Measurements from ENCODE around the gene LIPM. TPM values are rescaled to one million over a fixed set of nuclear protein-coding genes. Genes with fewer than 3 reads are reported as not detected.
A peak's percentile ranks its signal among the peaks of the same experiment; 100 is the strongest.
"Not testable (repeated sequence)": the region's sequence is repeated elsewhere in the genome, so short reads cannot be mapped to it uniquely, and the experiment has no call there.

The LIPM gene
- total and polyA plus RNA-seq, 8 donors: 0.14 TPM; not detected in 7

DNA sequence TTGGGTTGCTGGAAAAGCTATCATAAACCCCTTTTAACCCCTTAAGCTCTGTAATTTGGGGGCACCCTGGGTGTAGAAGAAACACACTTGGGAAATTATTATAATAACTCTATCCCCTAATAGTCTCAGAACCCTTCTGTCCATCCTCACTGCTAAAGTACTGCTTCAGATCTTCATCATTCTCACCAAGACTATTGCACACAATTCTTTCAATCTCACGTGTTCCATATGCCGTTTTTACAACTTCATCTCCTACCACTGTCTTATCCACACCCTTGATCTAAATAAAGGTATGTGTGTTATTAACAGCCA is 33.3 kb downstream of the LIPM start:
- TF ChIP-seq, protein P1, sequence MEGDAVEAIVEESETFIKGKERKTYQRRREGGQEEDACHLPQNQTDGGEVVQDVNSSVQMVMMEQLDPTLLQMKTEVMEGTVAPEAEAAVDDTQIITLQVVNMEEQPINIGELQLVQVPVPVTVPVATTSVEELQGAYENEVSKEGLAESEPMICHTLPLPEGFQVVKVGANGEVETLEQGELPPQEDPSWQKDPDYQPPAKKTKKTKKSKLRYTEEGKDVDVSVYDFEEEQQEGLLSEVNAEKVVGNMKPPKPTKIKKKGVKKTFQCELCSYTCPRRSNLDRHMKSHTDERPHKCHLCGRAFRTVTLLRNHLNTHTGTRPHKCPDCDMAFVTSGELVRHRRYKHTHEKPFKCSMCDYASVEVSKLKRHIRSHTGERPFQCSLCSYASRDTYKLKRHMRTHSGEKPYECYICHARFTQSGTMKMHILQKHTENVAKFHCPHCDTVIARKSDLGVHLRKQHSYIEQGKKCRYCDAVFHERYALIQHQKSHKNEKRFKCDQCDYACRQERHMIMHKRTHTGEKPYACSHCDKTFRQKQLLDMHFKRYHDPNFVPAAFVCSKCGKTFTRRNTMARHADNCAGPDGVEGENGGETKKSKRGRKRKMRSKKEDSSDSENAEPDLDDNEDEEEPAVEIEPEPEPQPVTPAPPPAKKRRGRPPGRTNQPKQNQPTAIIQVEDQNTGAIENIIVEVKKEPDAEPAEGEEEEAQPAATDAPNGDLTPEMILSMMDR (IDR thresholded peaks at IDR 0.05): no peak
- H3K9me3 ChIP-seq: no peaks in the 10 kb centered on the region
- peaks cover 0 to 6% of the 10 kb centered on the region in 2 donors for H3K36me3 ChIP-seq
- DNase-seq (no peak), ATAC-seq (peak; percentile 6)
- no peak overlapping the region for H3K4me3 ChIP-seq
- H3K4me1 ChIP-seq: peaks cover 2 to 44% of the 10 kb centered on the region in 2 donors
- no peaks in the 10 kb centered on the region for H3K27me3 ChIP-seq
- H3K27ac ChIP-seq: peak overlapping the region in 1 of 2 donors; percentile 61
- intact Hi-C loops (cut with DNase I): loop anchor here in 1 of 2 donors (5.0 kb wide), 1 partner anchor 96 kb away; no protein-coding TSS in a partner anchor

DNA sequence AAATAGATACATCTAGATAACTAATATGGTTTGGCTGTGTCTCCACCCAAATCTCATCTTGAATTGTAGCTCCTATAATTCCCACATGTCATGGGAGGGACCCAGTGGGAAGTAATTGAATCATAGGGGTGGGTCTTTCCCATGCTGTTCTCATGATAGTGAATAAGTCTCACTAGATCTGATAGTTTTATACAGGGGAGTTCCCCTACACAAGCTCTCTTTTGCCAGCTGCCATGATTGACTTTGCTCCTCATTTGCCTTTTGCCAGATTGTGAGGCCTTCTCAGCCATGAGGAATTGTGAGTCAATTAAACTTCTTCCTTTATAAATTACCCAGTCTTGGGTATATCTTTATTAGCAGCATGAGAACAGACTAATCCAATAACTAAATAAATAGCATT is 35.1 kb downstream of the LIPM start:
- not testable (repeated sequence) for H3K27me3 ChIP-seq, ATAC-seq, H3K9me3 ChIP-seq, H3K4me3 ChIP-seq, H3K36me3 ChIP-seq, DNase-seq, H3K27ac ChIP-seq
- intact Hi-C loops (cut with DNase I): loop anchor here in 1 of 2 donors (5.0 kb wide), 1 partner anchor 95 kb away; no protein-coding TSS in a partner anchor
- H3K4me1 ChIP-seq: peaks cover 2 to 49% of the 10 kb centered on the region in 2 donors

DNA sequence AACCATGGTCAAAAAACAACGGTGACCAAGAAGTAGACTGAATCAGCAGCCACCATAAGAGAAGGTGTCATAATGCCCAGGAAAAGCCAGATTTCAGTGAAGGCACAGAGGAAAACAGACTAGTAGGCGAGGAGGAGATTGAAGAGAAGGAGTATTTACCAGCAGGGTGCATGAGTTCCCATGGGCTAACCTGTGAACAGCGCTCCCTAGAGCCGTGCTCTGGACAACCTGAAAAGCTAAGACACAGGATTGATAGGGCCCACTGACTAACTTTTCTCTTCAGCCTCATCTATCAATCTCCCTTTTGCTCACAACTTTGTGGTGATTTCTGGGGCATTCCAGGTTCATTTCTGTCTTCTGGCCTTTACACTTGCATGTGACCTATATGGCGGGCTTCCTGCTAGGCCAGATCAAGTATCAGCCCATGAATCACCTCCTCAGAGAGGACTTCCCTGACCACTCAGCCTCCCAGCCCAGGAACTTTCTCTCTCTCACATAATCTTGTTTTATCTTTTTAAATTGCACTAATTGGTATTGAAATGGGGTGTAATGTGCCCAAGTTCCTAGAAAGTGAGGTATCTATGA is 36.3 kb downstream of the LIPM start:
- intact Hi-C loops (cut with DNase I): loop anchor here in 1 of 2 donors (5.0 kb wide), 1 partner anchor 93 kb away; no protein-coding TSS in a partner anchor

DNA sequence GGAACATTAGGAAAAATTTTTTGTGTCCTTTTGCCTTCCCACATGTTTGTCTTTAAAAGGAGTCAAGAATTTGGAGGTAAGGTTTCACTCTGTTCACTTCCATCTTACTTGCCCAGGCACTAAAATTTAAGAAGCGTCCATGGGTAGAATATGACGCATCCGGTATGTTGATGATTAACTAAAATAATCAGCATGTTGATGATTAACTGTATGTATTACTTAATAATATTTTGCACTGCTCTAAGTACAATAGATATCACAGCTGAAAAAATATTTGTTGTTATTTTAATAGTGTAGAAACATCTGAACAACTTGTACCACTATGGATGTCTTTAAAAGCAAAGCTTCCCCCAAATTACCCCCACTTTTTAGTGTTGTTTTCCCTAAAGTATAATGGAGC is 37.6 kb downstream of the LIPM start:
- peaks cover 2 to 31% of the 10 kb centered on the region in 2 donors for H3K4me1 ChIP-seq
- no peaks in the 10 kb centered on the region for H3K9me3 ChIP-seq
- TF ChIP-seq, protein P1 (IDR thresholded peaks at IDR 0.05): no peak
- intact Hi-C loops (cut with DNase I): no loop called here
- DNase-seq (no peak), ATAC-seq (no peak)
- H3K27ac ChIP-seq: peak overlapping the region in 1 of 2 donors; percentile 74
- H3K27me3 ChIP-seq: no peaks in the 10 kb centered on the region
- no peaks in the 10 kb centered on the region for H3K36me3 ChIP-seq
- no peak overlapping the region for H3K4me3 ChIP-seq

More for the DNA sequence above, 36.3 kb downstream of the LIPM start:
- ATAC-seq (no peak), DNase-seq (no peak)
- no peaks in the 10 kb centered on the region for H3K27me3 ChIP-seq
- TF ChIP-seq, protein P1 (IDR thresholded peaks at IDR 0.05): no peak
- H3K4me3 ChIP-seq: no peak overlapping the region
- no peaks in the 10 kb centered on the region for H3K36me3 ChIP-seq
- H3K27ac ChIP-seq: no peak overlapping the region
- peaks cover 2 to 42% of the 10 kb centered on the region in 2 donors for H3K4me1 ChIP-seq
- no peaks in the 10 kb centered on the region for H3K9me3 ChIP-seq

DNA sequence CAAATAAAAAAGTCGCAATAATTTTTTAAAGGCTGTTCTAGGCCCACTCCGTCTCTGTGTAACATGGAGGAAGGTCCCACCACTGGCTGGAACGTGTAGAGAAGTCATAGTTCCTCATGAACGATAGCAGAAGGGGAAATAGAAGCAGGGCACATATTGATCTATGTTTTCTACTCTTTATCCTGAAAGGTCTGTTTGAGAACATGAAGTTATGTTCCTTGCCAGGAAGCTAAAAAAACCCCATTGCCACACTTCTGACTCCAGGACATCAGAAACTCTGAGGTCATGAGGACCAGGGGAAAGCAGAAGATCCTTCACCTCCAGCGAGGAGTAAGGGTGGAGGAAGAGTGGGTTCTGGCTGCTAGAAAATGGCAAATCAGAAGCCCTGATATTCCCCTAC is 38.4 kb downstream of the LIPM start:
- H3K36me3 ChIP-seq: no peaks in the 10 kb centered on the region
- no peak overlapping the region for H3K4me3 ChIP-seq
- ATAC-seq: no peak
- peak overlapping the region; percentile 27 to 74 for H3K27ac ChIP-seq
- H3K4me1 ChIP-seq: peaks cover 0 to 23% of the 10 kb centered on the region in 2 donors
- no peak for DNase-seq
- H3K9me3 ChIP-seq: no peaks in the 10 kb centered on the region
- TF ChIP-seq, protein P1 (IDR thresholded peaks at IDR 0.05): no peak
- H3K27me3 ChIP-seq: no peaks in the 10 kb centered on the region
- intact Hi-C loops (cut with DNase I): no loop called here

All from left lung (tissue), 10 donors.